SH-SY5Y (cell line): ENCODE results near the gene NOL8.

Experiments used
- GATA2 ChIP-seq: IDR thresholded peaks from 2 replicates; pipeline ENCODE4 v1.6.1; 2011; ENCODE audit warnings: mild to moderate bottlenecking, low read depth, low read length
- GATA3 ChIP-seq: IDR thresholded peaks from 2 replicates; pipeline ENCODE4 v1.6.1; 2011; ENCODE audit warnings: low read depth, mild to moderate bottlenecking, low read length, moderate library complexity

- TF ChIP-seq GATA2 (peak; percentile 86), GATA3 (peak; percentile 83)
Measured at GRCh38 chr9:92341578-92341977, 16.4 kb upstream of the NOL8 start.
